ENCODE results near the gene LCN2. TPM values are rescaled to one million over a fixed set of nuclear protein-coding genes. Genes with fewer than 3 reads are reported as not detected.

LCN2 gene
- total RNA-seq, 1 experiment from 2014 or later, result 1.3 TPM

GRCh38 chr9:128166169-128166568, 16.9 kb downstream of the LCN2 start:
- peaks cover 1% of the 10 kb centered on the region for H3K4me1 Mint-ChIP-seq
- no peak overlapping the region for H3K27ac Mint-ChIP-seq
- DNase-seq (ENCODE audit: low spot score) (no peak), ATAC-seq (no peak)
- peaks cover 34% of the 10 kb centered on the region for H3K36me3 Mint-ChIP-seq
- ChIA-PET CTCF (no interaction called here), POLR2A (no interaction called here)
- no peaks in the 10 kb centered on the region for H3K27me3 Mint-ChIP-seq (ENCODE audit: low read depth)
- no peak overlapping the region for H3K4me3 Mint-ChIP-seq
- no peaks in the 10 kb centered on the region for H3K9me3 Mint-ChIP-seq
- TF ChIP-seq EMX1 (CRISPR knock-in tag; IDR thresholded peaks at IDR 0.05) (no peak), CBFB (CRISPR knock-in tag; IDR thresholded peaks at IDR 0.05; ENCODE audit: low read depth) (no peak), SP1 (CRISPR knock-in tag; conservative IDR thresholded peaks at IDR 0.05) (no peak), ETV6 (CRISPR knock-in tag; IDR thresholded peaks at IDR 0.05) (no peak), GRHL2 (CRISPR knock-in tag; IDR thresholded peaks at IDR 0.05; ENCODE audit: insufficient replicate concordance, severe bottlenecking) (no peak), ZNF317 (CRISPR knock-in tag; IDR thresholded peaks at IDR 0.05; ENCODE audit: borderline replicate concordance, low read depth) (no peak), NR1H2 (CRISPR knock-in tag; IDR thresholded peaks at IDR 0.05) (no peak)
- TF ChIP-seq, protein P1, sequence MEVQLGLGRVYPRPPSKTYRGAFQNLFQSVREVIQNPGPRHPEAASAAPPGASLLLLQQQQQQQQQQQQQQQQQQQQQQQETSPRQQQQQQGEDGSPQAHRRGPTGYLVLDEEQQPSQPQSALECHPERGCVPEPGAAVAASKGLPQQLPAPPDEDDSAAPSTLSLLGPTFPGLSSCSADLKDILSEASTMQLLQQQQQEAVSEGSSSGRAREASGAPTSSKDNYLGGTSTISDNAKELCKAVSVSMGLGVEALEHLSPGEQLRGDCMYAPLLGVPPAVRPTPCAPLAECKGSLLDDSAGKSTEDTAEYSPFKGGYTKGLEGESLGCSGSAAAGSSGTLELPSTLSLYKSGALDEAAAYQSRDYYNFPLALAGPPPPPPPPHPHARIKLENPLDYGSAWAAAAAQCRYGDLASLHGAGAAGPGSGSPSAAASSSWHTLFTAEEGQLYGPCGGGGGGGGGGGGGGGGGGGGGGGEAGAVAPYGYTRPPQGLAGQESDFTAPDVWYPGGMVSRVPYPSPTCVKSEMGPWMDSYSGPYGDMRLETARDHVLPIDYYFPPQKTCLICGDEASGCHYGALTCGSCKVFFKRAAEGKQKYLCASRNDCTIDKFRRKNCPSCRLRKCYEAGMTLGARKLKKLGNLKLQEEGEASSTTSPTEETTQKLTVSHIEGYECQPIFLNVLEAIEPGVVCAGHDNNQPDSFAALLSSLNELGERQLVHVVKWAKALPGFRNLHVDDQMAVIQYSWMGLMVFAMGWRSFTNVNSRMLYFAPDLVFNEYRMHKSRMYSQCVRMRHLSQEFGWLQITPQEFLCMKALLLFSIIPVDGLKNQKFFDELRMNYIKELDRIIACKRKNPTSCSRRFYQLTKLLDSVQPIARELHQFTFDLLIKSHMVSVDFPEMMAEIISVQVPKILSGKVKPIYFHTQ (CRISPR knock-in tag; IDR thresholded peaks at IDR 0.05), result no peak
- TF ChIP-seq, protein P2, sequence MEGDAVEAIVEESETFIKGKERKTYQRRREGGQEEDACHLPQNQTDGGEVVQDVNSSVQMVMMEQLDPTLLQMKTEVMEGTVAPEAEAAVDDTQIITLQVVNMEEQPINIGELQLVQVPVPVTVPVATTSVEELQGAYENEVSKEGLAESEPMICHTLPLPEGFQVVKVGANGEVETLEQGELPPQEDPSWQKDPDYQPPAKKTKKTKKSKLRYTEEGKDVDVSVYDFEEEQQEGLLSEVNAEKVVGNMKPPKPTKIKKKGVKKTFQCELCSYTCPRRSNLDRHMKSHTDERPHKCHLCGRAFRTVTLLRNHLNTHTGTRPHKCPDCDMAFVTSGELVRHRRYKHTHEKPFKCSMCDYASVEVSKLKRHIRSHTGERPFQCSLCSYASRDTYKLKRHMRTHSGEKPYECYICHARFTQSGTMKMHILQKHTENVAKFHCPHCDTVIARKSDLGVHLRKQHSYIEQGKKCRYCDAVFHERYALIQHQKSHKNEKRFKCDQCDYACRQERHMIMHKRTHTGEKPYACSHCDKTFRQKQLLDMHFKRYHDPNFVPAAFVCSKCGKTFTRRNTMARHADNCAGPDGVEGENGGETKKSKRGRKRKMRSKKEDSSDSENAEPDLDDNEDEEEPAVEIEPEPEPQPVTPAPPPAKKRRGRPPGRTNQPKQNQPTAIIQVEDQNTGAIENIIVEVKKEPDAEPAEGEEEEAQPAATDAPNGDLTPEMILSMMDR (IDR thresholded peaks at IDR 0.05), result no peak

GRCh38 chr9:128167209-128167608, 18.0 kb downstream of the LCN2 start:
- CTCF ChIA-PET, result no interaction called here
- no peak for ATAC-seq
- no peak overlapping the region for H3K4me3 Mint-ChIP-seq

More at GRCh38 chr9:128167209-128167608, 18.0 kb downstream of the LCN2 start:
- H3K27ac Mint-ChIP-seq, result no peak overlapping the region
- TF ChIP-seq IRF1 (CRISPR knock-in tag; IDR thresholded peaks at IDR 0.05) (no peak), ZNF121 (CRISPR knock-in tag; IDR thresholded peaks at IDR 0.05) (no peak), ZNF232 (CRISPR knock-in tag; IDR thresholded peaks at IDR 0.05) (no peak), TCF7 (CRISPR knock-in tag; IDR thresholded peaks at IDR 0.05; ENCODE audit: low read depth) (no peak), PRDM15 (CRISPR knock-in tag; IDR thresholded peaks at IDR 0.05) (no peak)
- TF ChIP-seq, protein P3, sequence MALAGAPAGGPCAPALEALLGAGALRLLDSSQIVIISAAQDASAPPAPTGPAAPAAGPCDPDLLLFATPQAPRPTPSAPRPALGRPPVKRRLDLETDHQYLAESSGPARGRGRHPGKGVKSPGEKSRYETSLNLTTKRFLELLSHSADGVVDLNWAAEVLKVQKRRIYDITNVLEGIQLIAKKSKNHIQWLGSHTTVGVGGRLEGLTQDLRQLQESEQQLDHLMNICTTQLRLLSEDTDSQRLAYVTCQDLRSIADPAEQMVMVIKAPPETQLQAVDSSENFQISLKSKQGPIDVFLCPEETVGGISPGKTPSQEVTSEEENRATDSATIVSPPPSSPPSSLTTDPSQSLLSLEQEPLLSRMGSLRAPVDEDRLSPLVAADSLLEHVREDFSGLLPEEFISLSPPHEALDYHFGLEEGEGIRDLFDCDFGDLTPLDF (CRISPR knock-in tag; IDR thresholded peaks at IDR 0.05), result no peak
- TF ChIP-seq, protein P4, sequence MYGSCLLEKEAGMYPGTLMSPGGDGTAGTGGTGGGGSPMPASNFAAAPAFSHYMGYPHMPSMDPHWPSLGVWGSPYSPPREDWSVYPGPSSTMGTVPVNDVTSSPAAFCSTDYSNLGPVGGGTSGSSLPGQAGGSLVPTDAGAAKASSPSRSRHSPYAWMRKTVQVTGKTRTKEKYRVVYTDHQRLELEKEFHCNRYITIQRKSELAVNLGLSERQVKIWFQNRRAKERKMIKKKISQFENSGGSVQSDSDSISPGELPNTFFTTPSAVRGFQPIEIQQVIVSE (CRISPR knock-in tag; IDR thresholded peaks at IDR 0.05; ENCODE audit: borderline replicate concordance), result no peak
- POLR2A ChIA-PET, result no interaction called here
- H3K4me1 Mint-ChIP-seq, result no peaks in the 10 kb centered on the region
- DNase-seq (ENCODE audit: low spot score), result no peak
- no peaks in the 10 kb centered on the region for H3K9me3 Mint-ChIP-seq
- H3K36me3 Mint-ChIP-seq, result peaks cover 34% of the 10 kb centered on the region
- no peaks in the 10 kb centered on the region for H3K27me3 Mint-ChIP-seq (ENCODE audit: low read depth)

Measured in WTC11 (cell line).